Heart right ventricle (tissue), 16 donors: ENCODE results near the gene C15orf39. TPM values are rescaled to one million over a fixed set of nuclear protein-coding genes. Genes with fewer than 3 reads are reported as not detected.

Source experiments
- ATAC-seq, 8 donors: fragments of 200-7000 bp; cut with Tn5 transposase; one replicate each; pipeline ENCODE4 v1.9.1; 2020; ENCODE audit warnings: mild to moderate bottlenecking in 8 of 8, moderate library complexity in 8 of 8, moderate number of reproducible peaks in 1 of 8
- DNase-seq, 2 donors: peaks; one replicate each; pipeline ENCODE4 v3.0.0-alpha.2; 2020
- H3K27ac ChIP-seq, 10 donors: fragments of 200-600 bp; sonication (generic) in 2 of 10; one replicate each; pipeline versions ENCODE4 v1.5.0 to v1.8.0; 2020 to 2022; ENCODE audit warnings: mild to moderate bottlenecking in 3 of 10
- H3K27me3 ChIP-seq, 7 donors: fragments of 200-600 bp; one replicate each; pipeline ENCODE4 v1.8.0; 2021 to 2022; ENCODE audit warnings: mild to moderate bottlenecking in 2 of 7
- H3K36me3 ChIP-seq, 9 donors: fragments of 200-600 bp; sonication (generic) in 1 of 9; one replicate each; pipeline versions ENCODE4 v1.5.0 to v1.8.0; 2020 to 2022; ENCODE audit warnings: mild to moderate bottlenecking in 2 of 9
- H3K4me1 ChIP-seq, 9 donors: fragments of 200-600 bp; sonication (generic) in 1 of 9; one replicate each; pipeline versions ENCODE4 v1.5.0 to v1.8.0; 2020 to 2022; ENCODE audit warnings: mild to moderate bottlenecking in 4 of 9
- H3K4me3 ChIP-seq, 10 donors: fragments of 200-600 bp; sonication (generic) in 2 of 10; one replicate each; pipeline versions ENCODE4 v1.5.0 to v1.8.0; 2020 to 2022; ENCODE audit warnings: mild to moderate bottlenecking in 7 of 10, moderate library complexity in 2 of 10
- H3K9me3 ChIP-seq, 11 donors: fragments of 200-600 bp in 10 of 11; sonication (generic) in 2 of 11; one replicate each; pipeline versions ENCODE4 v1.5.0 to v1.8.0; 2013 to 2022; ENCODE audit warnings: mild to moderate bottlenecking in 2 of 11, control low read depth in 1 of 11, moderate library complexity in 1 of 11
- CTCF ChIP-seq, 9 donors: fragments of 200-600 bp; sonication (generic) in 2 of 9; IDR thresholded peaks; one replicate each; pipeline versions ENCODE4 v1.5.0 to v1.8.0; 2021 to 2022; ENCODE audit warnings: antibody characterized with exemption in 9 of 9, mild to moderate bottlenecking in 5 of 9, moderate library complexity in 1 of 9
- WGBS, 2 donors: extraction: QIAGEN DNeasy Blood & Tissue Kit; methylation state at CpG; one replicate each; pipeline ENCODE4 v1.1.7; 2013; ENCODE audit warnings: inconsistent platforms in 1 of 2; 5-methylcytosine and 5-hydroxymethylcytosine counted together
- intact Hi-C, 10 donors: fragments of 100-400 bp; cut with DNase I; formaldehyde crosslinking; loops; one replicate each; pipeline versions ENCODE4 v1.11.1 to v1.14.2; 2022
- polyA plus RNA-seq, 2 donors: library from polyadenylated mRNA; stranded (reverse); fragments of 200-250 nt; gene quantifications; one replicate each; pipeline ENCODE4 v1.2.3, GENCODE V29; 2013
- total RNA-seq, 10 donors: library from RNA; stranded (reverse); fragmentation: NEBNext Ultra II Directional in 3 of 10; extraction: Animal tissue kit (Norgen Biotek cat#: 25700) in 3 of 10; gene quantifications; one replicate each; pipeline versions ENCODE4 v1.2.1 to v1.2.4, GENCODE V29; 2021 to 2023
- donor health status: Arrhythmogenic right ventricular cardiomyopathy.
- donor health status: ischemic (EF 13 %, LVEDD 7.1; RV severe dilation, severe dysfunction).
- donor health status: healthy with polysubstance abuse.
- donor health status: DM: no; HTN: yes; CAD: no.
- donor health status: DM: no; HTN: no; CAD: no.
- donor health status: ischemic (EF 25% LVEDD 6.9; RV normal size, moderate dysfunction).
- donor health status: ischemic (EF 25% LVEDD 5.7; RV mildly dilated, moderate dysfunction).
- donor health status: healthy.
- donor health status: DM: yes; HTN: yes; CAD: no.
- donor health status: Ischemic cardiomyopathy.
- donor health status: ischemic (EF 35%, LVEDD 5.7; RV mildly dilated, moderate dysfunction).
- donor health status: nonischemic (EF 11% LVEDD 7.7; RV severe dilation, severe dysfunction).
- donor health status: DM: yes; HTN: yes; CAD: no.
- donor health status: PGD.
- donor health status: ischemic (EF 29% LVEDD 5.4; RV normal size, mild dysfunction).
- donor health status: nonischemic (EF 23%, LVEDD 6.1; RV moderate dilation, normal function).

Gene C15orf39
- total and polyA plus RNA-seq, 12 donors = 6.9 to 23.7 (median 14.2) TPM

- no peak for TF ChIP-seq CTCF (IDR thresholded peaks at IDR 0.05)
- Histone ChIP-seq H3K36me3 (no peaks in the 10 kb centered on the region), H3K4me1 (peaks cover 5 to 38% (median 25%) of the 10 kb centered on the region in 9 donors), H3K4me3 (no peak overlapping the region), H3K27ac (no peak overlapping the region), H3K9me3 (peaks cover 0 to 8% (median 0%) of the 10 kb centered on the region in 11 donors), H3K27me3 (peaks cover 0 to 8% (median 0%) of the 10 kb centered on the region in 7 donors)
- 97 to 100% methylated on average over 3 of the region's 3 CpGs for WGBS, 2 donors
- ATAC-seq = no peak
- intact Hi-C loops = loop anchor here in 1 of 10 donors (10.0 kb wide), 1 partner anchor 60 kb away; no protein-coding TSS in a partner anchor
- no peak for DNase-seq
Measured at GRCh38 chr15:75194397-75194796, 7.3 kb upstream of the C15orf39 start.

- Histone ChIP-seq H3K4me1 (peaks cover 13 to 47% (median 33%) of the 10 kb centered on the region in 9 donors), H3K9me3 (peaks cover 0 to 8% (median 0%) of the 10 kb centered on the region in 11 donors), H3K4me3 (no peak overlapping the region), H3K27me3 (peaks cover 0 to 8% (median 0%) of the 10 kb centered on the region in 7 donors), H3K27ac (no peak overlapping the region), H3K36me3 (no peaks in the 10 kb centered on the region)
- DNase-seq (peak; percentile 40 to 63), ATAC-seq (peak in 6 of 8 donors; percentile 33 to 59 (median 41))
- intact Hi-C loops = loop anchor here in 1 of 10 donors (10.0 kb wide), 1 partner anchor 60 kb away; no protein-coding TSS in a partner anchor
- WGBS, 2 donors = 31 to 38% methylated on average over 13 of the region's 13 CpGs
- no peak for TF ChIP-seq CTCF (IDR thresholded peaks at IDR 0.05)
Measured at GRCh38 chr15:75195122-75195765, 6.4 kb upstream of the C15orf39 start.

- 42 to 55% methylated on average over 14 of the region's 14 CpGs for WGBS, 2 donors
- no peak for DNase-seq
Measured at GRCh38 chr15:75195766-75196241, 5.9 kb upstream of the C15orf39 start.

More at GRCh38 chr15:75195766-75196241, 5.9 kb upstream of the C15orf39 start:
- intact Hi-C loops = loop anchor here in 1 of 10 donors (10.0 kb wide), 1 partner anchor 61 kb away; no protein-coding TSS in a partner anchor
- no peak for TF ChIP-seq CTCF (IDR thresholded peaks at IDR 0.05)
- Histone ChIP-seq H3K27ac (no peak overlapping the region), H3K27me3 (peaks cover 0 to 8% (median 0%) of the 10 kb centered on the region in 7 donors), H3K9me3 (peaks cover 0 to 2% (median 0%) of the 10 kb centered on the region in 11 donors), H3K4me1 (peaks cover 19 to 52% (median 39%) of the 10 kb centered on the region in 9 donors), H3K4me3 (no peak overlapping the region), H3K36me3 (no peaks in the 10 kb centered on the region)
- peak in 1 of 8 donors; percentile 45 for ATAC-seq
